Mucosa of stomach (tissue), 1 donor: ENCODE measurements around the gene GNG2.
"Not testable (repeated sequence)": the region's sequence is repeated elsewhere in the genome, so short reads cannot be mapped to it uniquely, and the experiment has no call there.

Experiments
- H3K27me3 ChIP-seq: one replicate; pipeline ENCODE4 v1.7.0; 2013; ENCODE audit warnings: mild to moderate bottlenecking, low read length; ENCODE audit not compliant: control insufficient read depth, insufficient read depth
- H3K36me3 ChIP-seq: one replicate; pipeline ENCODE4 v1.7.0; 2013; ENCODE audit warnings: low read length; ENCODE audit not compliant: control insufficient read depth, insufficient read depth
- H3K4me1 ChIP-seq: one replicate; pipeline ENCODE4 v1.7.0; 2013; ENCODE audit warnings: mild to moderate bottlenecking, low read length; ENCODE audit not compliant: control insufficient read depth, insufficient read depth
- H3K4me3 ChIP-seq: one replicate; pipeline ENCODE4 v1.7.0; 2013; ENCODE audit warnings: low read length
- H3K9ac ChIP-seq: one replicate; pipeline ENCODE4 v1.7.0; 2013; ENCODE audit warnings: mild to moderate bottlenecking, low read length, moderate library complexity
- H3K9me3 ChIP-seq: one replicate; pipeline ENCODE4 v1.7.0; 2013; ENCODE audit warnings: mild to moderate bottlenecking, low read length, moderate library complexity; ENCODE audit not compliant: control insufficient read depth
- donor health status: Pancreatic carcinoma.

Gene GNG2

GRCh38 chr14:51877810-51878209 is 17.4 kb downstream of the GNG2 start:
- Histone ChIP-seq H3K9ac (no peak overlapping the region), H3K4me3 (no peak overlapping the region), H3K36me3 (no peaks in the 10 kb centered on the region), H3K27me3 (no peaks in the 10 kb centered on the region), H3K9me3 (no peaks in the 10 kb centered on the region), H3K4me1 (no peaks in the 10 kb centered on the region)

- Histone ChIP-seq H3K36me3 (no peaks in the 10 kb centered on the region), H3K9ac (no peak overlapping the region), H3K9me3 (no peaks in the 10 kb centered on the region), H3K4me3 (no peak overlapping the region), H3K4me1 (no peaks in the 10 kb centered on the region), H3K27me3 (no peaks in the 10 kb centered on the region)
Measured at GRCh38 chr14:51879170-51879569, 18.8 kb downstream of the GNG2 start.

DNA sequence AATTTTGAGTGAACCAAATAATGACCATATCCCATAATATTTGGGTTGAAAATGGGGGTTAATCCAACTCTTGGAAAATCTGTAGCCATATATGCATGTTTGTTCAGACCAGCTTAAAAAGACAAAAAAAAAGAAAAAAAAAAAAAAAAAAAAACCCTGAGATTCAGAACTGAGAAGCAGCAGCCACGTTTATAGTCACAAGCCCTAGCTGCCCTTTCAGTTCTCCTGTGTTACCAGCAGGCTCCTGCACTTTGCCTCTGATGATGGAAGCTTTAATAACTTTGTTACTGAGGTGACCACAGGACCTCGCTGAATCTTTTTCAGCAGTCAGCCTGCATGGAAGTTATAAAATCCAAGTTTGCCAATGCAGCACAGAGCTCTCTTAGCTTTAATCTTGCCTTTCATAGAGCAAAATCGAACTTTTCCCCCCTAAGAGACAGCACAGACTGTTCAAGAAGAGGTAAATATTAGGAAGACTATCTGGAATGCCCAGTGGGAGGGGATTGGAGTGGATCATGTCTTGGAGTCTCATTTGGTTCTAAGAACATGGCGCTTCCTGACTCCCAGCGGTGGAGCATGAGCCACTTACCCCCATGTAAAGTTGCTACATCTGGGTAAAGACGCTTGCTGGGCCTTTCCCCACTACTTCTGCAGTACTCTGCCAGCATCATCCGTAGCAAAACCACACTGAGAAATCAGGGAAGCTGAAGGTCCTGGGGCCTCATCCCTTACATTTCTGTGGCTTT is 20.6 kb downstream of the GNG2 start:
- Histone ChIP-seq H3K27me3 (no peaks in the 10 kb centered on the region), H3K4me1 (no peaks in the 10 kb centered on the region), H3K36me3 (no peaks in the 10 kb centered on the region), H3K9me3 (no peaks in the 10 kb centered on the region), H3K4me3 (no peak overlapping the region), H3K9ac (no peak overlapping the region)

DNA sequence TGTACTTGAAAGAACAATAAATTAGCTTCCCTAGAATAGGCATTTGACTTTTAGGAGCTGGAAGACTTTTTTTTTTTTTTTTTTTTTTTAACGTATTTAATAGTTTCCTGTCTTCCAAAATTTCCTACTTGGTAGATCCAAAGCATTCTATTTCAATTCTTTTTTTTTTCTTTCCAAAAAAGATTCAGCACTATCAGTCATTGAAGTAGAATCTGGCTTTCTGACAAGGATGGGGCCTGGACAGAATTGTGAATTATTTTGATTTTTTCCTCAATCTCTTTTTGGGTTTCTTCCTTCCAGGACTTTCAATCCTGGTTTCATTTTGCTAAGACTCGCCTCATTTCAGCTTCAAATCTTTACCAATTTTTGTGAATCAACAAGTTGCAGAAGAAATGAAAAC is 21.2 kb downstream of the GNG2 start:
- no peak overlapping the region for H3K9ac ChIP-seq
- no peaks in the 10 kb centered on the region for H3K36me3 ChIP-seq
- no peaks in the 10 kb centered on the region for H3K9me3 ChIP-seq
- no peak overlapping the region for H3K4me3 ChIP-seq
- H3K4me1 ChIP-seq, result no peaks in the 10 kb centered on the region
- H3K27me3 ChIP-seq, result no peaks in the 10 kb centered on the region

DNA sequence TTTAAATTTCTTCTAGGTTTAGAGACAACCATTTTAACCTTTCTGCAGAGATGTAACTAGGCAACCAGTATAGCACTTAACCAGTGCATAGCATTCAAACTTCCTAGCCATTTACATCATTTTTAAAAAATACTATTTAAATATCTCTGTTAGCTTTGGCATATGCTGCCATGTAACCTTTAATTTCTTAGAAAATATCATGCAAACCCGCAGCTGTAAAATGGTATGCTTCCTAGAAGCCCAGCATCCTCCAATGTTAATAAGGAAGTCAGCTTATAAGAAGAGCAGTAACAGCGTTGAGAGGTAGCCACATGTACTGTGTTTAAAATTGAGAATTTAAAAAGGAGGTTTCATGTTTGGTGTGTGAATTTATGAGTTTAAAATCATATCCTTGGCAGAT is 22.8 kb downstream of the GNG2 start:
- Histone ChIP-seq H3K9ac (no peak overlapping the region), H3K4me3 (no peak overlapping the region), H3K27me3 (no peaks in the 10 kb centered on the region)

GRCh38 chr14:51884086-51884927 is 23.9 kb downstream of the GNG2 start:
- Histone ChIP-seq H3K36me3 (no peaks in the 10 kb centered on the region), H3K4me3 (no peak overlapping the region), H3K9ac (no peak overlapping the region), H3K4me1 (no peaks in the 10 kb centered on the region), H3K27me3 (no peaks in the 10 kb centered on the region), H3K9me3 (no peaks in the 10 kb centered on the region)

More for the DNA sequence above, 22.8 kb downstream of the GNG2 start:
- Histone ChIP-seq H3K36me3 (no peaks in the 10 kb centered on the region), H3K4me1 (no peaks in the 10 kb centered on the region), H3K9me3 (no peaks in the 10 kb centered on the region)

- H3K4me1 ChIP-seq, result no peaks in the 10 kb centered on the region
- H3K27me3 ChIP-seq, result no peaks in the 10 kb centered on the region
- no peak overlapping the region for H3K9ac ChIP-seq
- no peaks in the 10 kb centered on the region for H3K9me3 ChIP-seq
- no peak overlapping the region for H3K4me3 ChIP-seq
- H3K36me3 ChIP-seq, result no peaks in the 10 kb centered on the region
Measured at GRCh38 chr14:51889851-51890250, 29.4 kb downstream of the GNG2 start.

GRCh38 chr14:51894250-51894649 is 33.8 kb downstream of the GNG2 start:
- H3K36me3 ChIP-seq, result no peaks in the 10 kb centered on the region
- no peaks in the 10 kb centered on the region for H3K4me1 ChIP-seq
- no peak overlapping the region for H3K4me3 ChIP-seq
- H3K27me3 ChIP-seq, result no peaks in the 10 kb centered on the region
- H3K9ac ChIP-seq, result no peak overlapping the region
- no peaks in the 10 kb centered on the region for H3K9me3 ChIP-seq

DNA sequence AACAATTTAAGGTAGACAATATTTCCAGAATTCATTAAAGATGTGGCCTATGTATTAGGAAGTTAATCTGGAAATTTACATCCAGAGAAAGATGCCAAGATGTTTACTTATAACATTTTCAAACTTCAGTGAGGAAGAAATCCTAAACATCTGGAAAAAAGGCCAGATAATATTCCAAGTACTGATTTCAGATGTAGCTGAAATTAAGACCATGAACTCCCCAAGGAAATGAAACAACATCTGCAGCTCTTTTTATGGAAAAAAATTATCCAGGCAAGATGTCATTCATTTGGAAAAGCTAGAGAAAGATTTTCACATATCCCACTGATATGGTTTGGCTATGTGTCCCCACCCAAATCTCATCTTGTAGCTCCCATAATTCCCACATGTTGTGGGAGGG is 35.0 kb downstream of the GNG2 start:
- Histone ChIP-seq H3K27me3 (no peaks in the 10 kb centered on the region), H3K4me3 (no peak overlapping the region)

DNA sequence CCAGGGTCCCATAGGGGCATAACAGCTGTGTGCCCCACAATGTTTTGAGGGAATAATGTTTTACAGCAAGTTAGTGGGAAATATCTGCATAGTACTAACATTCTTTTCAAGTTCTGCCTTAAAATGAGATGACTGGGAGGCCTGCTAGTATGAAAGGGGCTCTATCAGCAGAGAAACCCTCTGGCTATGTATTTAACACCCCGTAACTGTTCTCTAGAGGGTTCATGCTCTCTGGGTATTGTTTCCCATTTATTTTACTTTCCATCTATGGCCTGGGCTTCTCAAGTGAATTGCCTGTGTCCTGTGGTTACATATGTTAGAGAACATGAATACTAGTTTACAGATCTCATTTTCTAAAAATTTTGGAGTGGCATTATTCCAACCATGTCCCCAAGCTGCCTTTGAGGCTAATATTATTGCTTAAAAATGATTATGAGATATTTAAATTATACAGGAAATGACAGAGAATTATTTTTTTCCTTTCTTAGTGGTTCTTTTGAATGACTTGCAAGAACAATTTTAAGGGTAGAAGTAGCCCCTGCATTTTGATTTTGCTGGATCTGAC is 37.5 kb downstream of the GNG2 start:
- no peak overlapping the region for H3K9ac ChIP-seq
- no peak overlapping the region for H3K4me3 ChIP-seq
- H3K27me3 ChIP-seq, result no peaks in the 10 kb centered on the region
- H3K4me1 ChIP-seq, result no peaks in the 10 kb centered on the region
- H3K36me3 ChIP-seq, result no peaks in the 10 kb centered on the region
- H3K9me3 ChIP-seq, result no peaks in the 10 kb centered on the region

More for the DNA sequence above, 35.0 kb downstream of the GNG2 start:
- no peak overlapping the region for H3K9ac ChIP-seq
- H3K36me3 ChIP-seq, result no peaks in the 10 kb centered on the region
- H3K4me1 ChIP-seq, result no peaks in the 10 kb centered on the region
- no peaks in the 10 kb centered on the region for H3K9me3 ChIP-seq

- H3K4me3 ChIP-seq, result no peak overlapping the region
- no peak overlapping the region for H3K9ac ChIP-seq
Measured at GRCh38 chr14:51901475-51902024, 41.1 kb downstream of the GNG2 start.

DNA sequence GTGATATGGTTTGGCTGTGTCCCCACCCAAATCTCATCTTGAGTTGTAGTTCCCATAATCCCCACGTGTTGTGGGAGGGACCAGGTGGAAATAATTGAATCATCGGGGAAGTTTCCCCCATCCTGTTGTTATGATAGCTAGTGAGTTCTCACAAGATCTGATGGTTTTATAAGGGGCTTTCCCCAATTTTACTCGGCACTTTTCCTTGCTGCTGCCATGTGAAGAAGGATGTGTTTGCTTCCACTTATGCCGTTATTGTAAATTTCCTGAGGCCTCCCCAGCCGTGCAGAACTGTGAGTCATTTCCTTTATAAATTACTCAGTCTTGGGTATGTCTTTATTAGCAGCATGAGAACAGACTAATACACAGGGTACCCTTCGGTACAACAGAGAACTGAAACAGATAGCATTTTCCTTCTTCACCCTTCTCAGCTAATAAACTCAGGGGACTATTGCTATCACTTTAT is 45.3 kb downstream of the GNG2 start:
- not testable (repeated sequence) for H3K27me3 ChIP-seq, H3K9me3 ChIP-seq, H3K36me3 ChIP-seq, H3K4me3 ChIP-seq, H3K9ac ChIP-seq, H3K4me1 ChIP-seq

More at GRCh38 chr14:51901475-51902024, 41.1 kb downstream of the GNG2 start:
- no peaks in the 10 kb centered on the region for H3K27me3 ChIP-seq
- no peaks in the 10 kb centered on the region for H3K36me3 ChIP-seq
- no peaks in the 10 kb centered on the region for H3K4me1 ChIP-seq
- no peaks in the 10 kb centered on the region for H3K9me3 ChIP-seq
